Tibial nerve (tissue), 4 donors: Measurements from ENCODE around the gene KLK7. TPM values are rescaled to one million over a fixed set of nuclear protein-coding genes. Genes with fewer than 3 reads are reported as not detected.

ENCODE experiments used
- DNase-seq, 2 donors: peaks; one replicate each; pipeline ENCODE4 v3.0.0-alpha.2; 2019; ENCODE audit warnings: low spot score in 2 of 2
- H3K27ac ChIP-seq, 4 donors: fragments of 200-600 bp; sonication (generic) in 3 of 4; one replicate each; pipeline ENCODE4 v1.5.1; 2017 to 2019; ENCODE audit warnings: mild to moderate bottlenecking in 1 of 4
- H3K27me3 ChIP-seq, 2 donors: fragments of 200-600 bp; sonication (generic) in 1 of 2; one replicate each; pipeline versions ENCODE4 v1.5.1 to v1.6.0; 2017 to 2019
- H3K36me3 ChIP-seq, 3 donors: fragments of 200-600 bp; sonication (generic); one replicate each; pipeline ENCODE4 v1.5.1; 2018 to 2019
- H3K4me1 ChIP-seq, 4 donors: fragments of 200-600 bp; sonication (generic) in 3 of 4; one replicate each; pipeline ENCODE4 v1.5.1; 2017 to 2019
- H3K4me3 ChIP-seq, 4 donors: fragments of 200-600 bp; sonication (generic) in 3 of 4; one replicate each; pipeline ENCODE4 v1.5.1; 2017 to 2019; ENCODE audit warnings: mild to moderate bottlenecking in 1 of 4, moderate library complexity in 1 of 4
- H3K9me3 ChIP-seq, 4 donors: fragments of 200-600 bp; sonication (generic) in 3 of 4; one replicate each; pipeline ENCODE4 v1.5.1; 2017 to 2019
- CTCF ChIP-seq, 5 experiments: fragments of 200-600 bp in 3 of 5; fragments of 450-650 bp in 2 of 5; sonication (generic) in 3 of 5; IDR thresholded peaks; one replicate each; pipeline ENCODE4 v1.5.1; 2016 to 2019; ENCODE audit warnings: antibody characterized with exemption in 5 of 5, mild to moderate bottlenecking in 3 of 5, moderate library complexity in 2 of 5
- EP300 ChIP-seq, 2 donors: sonication (generic); formaldehyde crosslinking; IDR thresholded peaks; one replicate each; pipeline ENCODE4 v1.6.1; 2017; ENCODE audit warnings: antibody characterized with exemption in 2 of 2, mild to moderate bottlenecking in 1 of 2
- POLR2A ChIP-seq, 2 donors: fragments of 450-650 bp; IDR thresholded peaks; one replicate each; pipeline ENCODE4 v1.6.1; 2017; ENCODE audit warnings: antibody characterized with exemption in 2 of 2, mild to moderate bottlenecking in 2 of 2, moderate library complexity in 2 of 2
- WGBS, 2 donors: methylation state at CpG; one replicate each; pipeline ENCODE4 v1.1.5; 2018; 5-methylcytosine and 5-hydroxymethylcytosine counted together
- total RNA-seq, 4 donors: library from RNA; depleted of rRNA; stranded (reverse); fragments of >200 nt; gene quantifications; one replicate each; pipeline ENCODE4 v1.1.0, GENCODE V29; 2016

KLK7 gene
- total RNA-seq, 4 donors from 2014 or later = 0.90 to 7.6 (median 4.6) TPM

GRCh38 chr19:51018745-51019543 lies 35.2 kb upstream of the KLK7 start:
- TF ChIP-seq POLR2A (IDR thresholded peaks at IDR 0.05) (no peak), CTCF (IDR thresholded peaks at IDR 0.05) (no peak), EP300 (IDR thresholded peaks at IDR 0.05) (no peak)
- Histone ChIP-seq H3K9me3 (peaks cover 0 to 5% (median 0%) of the 10 kb centered on the region in 4 donors), H3K36me3 (no peaks in the 10 kb centered on the region), H3K27ac (peak overlapping the region in 1 of 4 donors; percentile 9), H3K4me1 (peaks cover 0 to 35% (median 1%) of the 10 kb centered on the region in 4 donors), H3K27me3 (peaks cover 0 to 78% of the 10 kb centered on the region in 2 donors), H3K4me3 (peak overlapping the region in 2 of 4 donors; percentile 23 to 41)
- WGBS, 2 donors = 1% methylated on average over 38 to 54 of the region's 68 CpGs
- no peak for DNase-seq

GRCh38 chr19:51016798-51017683 lies 33.3 kb upstream of the KLK7 start:
- no peak overlapping the region for H3K27ac ChIP-seq
- peak; percentile 9 to 21 for DNase-seq
- peaks cover 0 to 35% (median 1%) of the 10 kb centered on the region in 4 donors for H3K4me1 ChIP-seq
- WGBS, 2 donors = 1 to 2% methylated on average over 61 to 68 of the region's 68 CpGs
- H3K4me3 ChIP-seq = peak overlapping the region in 1 of 4 donors; percentile 37
- no peak for TF ChIP-seq POLR2A (IDR thresholded peaks at IDR 0.05)
- peak; percentile 31 to 66 (median 59) for TF ChIP-seq CTCF (IDR thresholded peaks at IDR 0.05)
- TF ChIP-seq EP300 (IDR thresholded peaks at IDR 0.05) = no peak
- H3K36me3 ChIP-seq = no peaks in the 10 kb centered on the region
- H3K27me3 ChIP-seq = peaks cover 0 to 68% of the 10 kb centered on the region in 2 donors
- peaks cover 0 to 5% (median 0%) of the 10 kb centered on the region in 4 donors for H3K9me3 ChIP-seq

- TF ChIP-seq EP300 (IDR thresholded peaks at IDR 0.05) = no peak
- TF ChIP-seq CTCF (IDR thresholded peaks at IDR 0.05) = no peak
- no peak for TF ChIP-seq POLR2A (IDR thresholded peaks at IDR 0.05)
- H3K4me1 ChIP-seq = peaks cover 0 to 31% (median 1%) of the 10 kb centered on the region in 4 donors
- H3K36me3 ChIP-seq = no peaks in the 10 kb centered on the region
- H3K9me3 ChIP-seq = peaks cover 0 to 5% (median 0%) of the 10 kb centered on the region in 4 donors
- 88 to 94% methylated on average over 18 to 19 of the region's 19 CpGs for WGBS, 2 donors
- H3K27ac ChIP-seq = no peak overlapping the region
- DNase-seq = no peak
- no peak overlapping the region for H3K4me3 ChIP-seq
- H3K27me3 ChIP-seq = peaks cover 0 to 68% of the 10 kb centered on the region in 2 donors
Measured at GRCh38 chr19:51015691-51016267, 32.1 kb upstream of the KLK7 start.

GRCh38 chr19:51014242-51014641 lies 30.5 kb upstream of the KLK7 start:
- Histone ChIP-seq H3K27ac (no peak overlapping the region), H3K27me3 (peaks cover 0 to 56% of the 10 kb centered on the region in 2 donors), H3K36me3 (no peaks in the 10 kb centered on the region), H3K4me3 (no peak overlapping the region), H3K4me1 (peaks cover 0 to 19% (median 0%) of the 10 kb centered on the region in 4 donors), H3K9me3 (peaks cover 0 to 5% (median 0%) of the 10 kb centered on the region in 4 donors)
- TF ChIP-seq CTCF (IDR thresholded peaks at IDR 0.05) (no peak), POLR2A (IDR thresholded peaks at IDR 0.05) (no peak), EP300 (IDR thresholded peaks at IDR 0.05) (no peak)
- 88 to 90% methylated on average over 6 of the region's 6 CpGs for WGBS, 2 donors
- no peak for DNase-seq
